Mesenchymal stem cell (in vitro differentiated cells and primary cell): ENCODE results near the gene DPYD.

Experiments
- DNase-seq: peaks from one replicate; pipeline ENCODE4 v3.0.0-alpha.2; 2013
- H2AFZ ChIP-seq: one replicate; pipeline ENCODE4 v1.6.1; 2013; ENCODE audit warnings: low read depth, mild to moderate bottlenecking, control low read depth, inconsistent platforms, low read length, moderate library complexity
- H2AK5ac ChIP-seq: 2 replicates; pipeline ENCODE4 v1.6.1; 2013; ENCODE audit warnings: low read length, moderate library complexity, mild to moderate bottlenecking, inconsistent platforms; ENCODE audit not compliant: severe bottlenecking
- H2BK120ac ChIP-seq: one replicate; pipeline ENCODE4 v1.6.1; 2013; ENCODE audit warnings: low read depth, mild to moderate bottlenecking, inconsistent platforms, low read length, moderate library complexity
- H2BK12ac ChIP-seq, 2 experiments: one replicate each; pipeline ENCODE4 v1.6.1; 2013; ENCODE audit warnings: inconsistent platforms in 2 of 2, low read length in 2 of 2, mild to moderate bottlenecking in 2 of 2, moderate library complexity in 2 of 2, control low read depth in 1 of 2
- H2BK15ac ChIP-seq: one replicate; pipeline ENCODE4 v1.6.1; 2013; ENCODE audit warnings: mild to moderate bottlenecking, low read depth, inconsistent platforms; ENCODE audit not compliant: poor library complexity, severe bottlenecking
- H2BK5ac ChIP-seq: 2 replicates; pipeline ENCODE4 v1.6.1; 2013; ENCODE audit warnings: low read depth, mild to moderate bottlenecking, low read length, control low read depth, inconsistent platforms; ENCODE audit not compliant: poor library complexity, severe bottlenecking
- H3K14ac ChIP-seq, 2 experiments: one replicate each; pipeline ENCODE4 v1.6.1; 2013; ENCODE audit warnings: inconsistent platforms in 2 of 2, low read length in 2 of 2, control low read depth in 1 of 2, mild to moderate bottlenecking in 1 of 2, moderate library complexity in 1 of 2
- H3K18ac ChIP-seq, 2 experiments: one replicate each; pipeline ENCODE4 v1.6.1; 2013; ENCODE audit warnings: inconsistent platforms in 2 of 2, low read length in 2 of 2, control low read depth in 1 of 2, low read depth in 1 of 2, mild to moderate bottlenecking in 1 of 2
- H3K23ac ChIP-seq, 2 experiments: one replicate each; pipeline ENCODE4 v1.6.1; 2013; ENCODE audit warnings: inconsistent platforms in 2 of 2, low read length in 2 of 2, mild to moderate bottlenecking in 2 of 2, moderate library complexity in 2 of 2, control low read depth in 1 of 2
- H3K27ac ChIP-seq: 2 replicates; pipeline ENCODE4 v1.5.1; 2013; ENCODE audit warnings: mild to moderate bottlenecking, moderate library complexity, low read length, control low read depth, inconsistent platforms; ENCODE audit not compliant: poor library complexity, severe bottlenecking
- H3K27me3 ChIP-seq, 2 experiments: 2 replicates each; pipeline versions ENCODE4 v1.6.1 to v1.7.0; 2013; ENCODE audit warnings: low read length in 2 of 2, mild to moderate bottlenecking in 2 of 2, moderate library complexity in 2 of 2, control low read depth in 1 of 2, inconsistent platforms in 1 of 2; ENCODE audit not compliant: control insufficient read depth in 1 of 2, insufficient read depth in 1 of 2
- H3K36me3 ChIP-seq, 2 experiments: 2 replicates each; pipeline versions ENCODE4 v1.6.1 to v1.7.0; 2013; ENCODE audit warnings: low read length in 2 of 2, control low read depth in 1 of 2, inconsistent platforms in 1 of 2, low read depth in 1 of 2, mild to moderate bottlenecking in 1 of 2; ENCODE audit not compliant: insufficient read depth in 2 of 2, control insufficient read depth in 1 of 2
- H3K4ac ChIP-seq, 2 experiments: one replicate each; pipeline ENCODE4 v1.6.1; 2013; ENCODE audit warnings: inconsistent platforms in 2 of 2, low read length in 2 of 2, mild to moderate bottlenecking in 2 of 2, moderate library complexity in 2 of 2, control low read depth in 1 of 2, low read depth in 1 of 2
- H3K4me1 ChIP-seq: 2 replicates; pipeline ENCODE4 v1.6.1; 2013; ENCODE audit warnings: low read depth, low read length, control low read depth; ENCODE audit not compliant: control insufficient read depth, insufficient read depth
- H3K4me2 ChIP-seq: 2 replicates; pipeline ENCODE4 v1.6.1; 2013; ENCODE audit warnings: low read length, mild to moderate bottlenecking, inconsistent platforms; ENCODE audit not compliant: poor library complexity, severe bottlenecking
- H3K4me3 ChIP-seq, 2 experiments: 2 replicates each; pipeline versions ENCODE4 v1.5.1 to v1.7.0; 2013; ENCODE audit warnings: low read length in 2 of 2, mild to moderate bottlenecking in 2 of 2, control low read depth in 1 of 2, low read depth in 1 of 2; ENCODE audit not compliant: insufficient read depth in 1 of 2
- H3K79me1 ChIP-seq: replicated peaks from 2 replicates; pipeline ENCODE4 v1.6.1; 2013; ENCODE audit warnings: mild to moderate bottlenecking, control low read depth, low read length, inconsistent platforms; ENCODE audit not compliant: poor library complexity, severe bottlenecking
- H3K9ac ChIP-seq: 2 replicates; pipeline ENCODE4 v1.7.0; 2013; ENCODE audit warnings: mild to moderate bottlenecking, low read length, moderate library complexity
- H3K9me3 ChIP-seq: 2 replicates; pipeline ENCODE4 v1.7.0; 2013; ENCODE audit warnings: mild to moderate bottlenecking, low read length; ENCODE audit not compliant: control insufficient read depth
- H4K8ac ChIP-seq: one replicate; pipeline ENCODE4 v1.6.1; 2013; ENCODE audit warnings: inconsistent platforms, mild to moderate bottlenecking, low read length, moderate library complexity
- H4K91ac ChIP-seq: one replicate; pipeline ENCODE4 v1.6.1; 2013; ENCODE audit warnings: mild to moderate bottlenecking, low read length, inconsistent platforms
- WGBS: methylation state at CpG from one replicate; pipeline ENCODE4 v1.1.7; 2013; ENCODE audit warnings: mixed read lengths; 5-methylcytosine and 5-hydroxymethylcytosine counted together

DPYD gene

DNA sequence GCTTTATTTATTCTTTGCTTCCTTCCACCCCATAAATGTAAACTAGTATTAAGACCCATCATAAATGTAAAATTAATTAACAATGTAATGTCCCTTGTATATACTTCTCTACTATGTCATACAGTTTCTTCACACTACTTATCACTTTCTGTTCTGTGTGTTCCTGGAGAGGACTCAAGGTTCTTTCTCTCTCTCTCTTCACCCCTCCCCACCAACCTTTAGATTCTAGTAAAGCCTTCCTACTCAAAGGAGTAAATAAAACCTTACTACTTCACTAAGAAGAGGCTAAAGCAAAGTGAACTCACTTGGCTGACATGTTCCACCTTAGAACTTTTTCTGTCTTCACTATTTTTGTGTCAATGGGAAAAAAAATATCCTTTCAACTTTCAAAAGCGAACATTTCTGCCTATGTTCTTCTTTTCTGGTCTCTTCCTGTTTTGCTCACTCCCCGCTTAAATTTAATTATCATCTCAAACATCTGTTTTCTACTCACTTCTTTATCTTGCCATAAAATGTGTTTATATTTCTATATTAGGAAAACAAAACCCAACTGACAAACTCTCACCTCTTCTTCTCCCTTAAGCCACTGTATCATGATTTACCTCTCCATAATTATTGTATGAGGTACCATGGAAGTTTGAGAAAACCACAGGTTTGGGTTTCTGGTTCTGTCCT is 260.3 kb downstream of the DPYD start:
- WGBS = 90% methylated on average over 2 of the region's 2 CpGs
- Histone ChIP-seq H3K4ac (no peak overlapping the region), H3K9me3 (no peaks in the 10 kb centered on the region), H3K23ac (no peak overlapping the region), H2BK120ac (no peak overlapping the region), H4K8ac (no peak overlapping the region), H2BK5ac (no peak overlapping the region), H3K18ac (no peak overlapping the region), H3K79me1 (no peaks in the 10 kb centered on the region), H3K27me3 (no peaks in the 10 kb centered on the region), H2AFZ (no peak overlapping the region), H3K27ac (no peak overlapping the region), H2BK15ac (no peak overlapping the region), H4K91ac (no peak overlapping the region), H2AK5ac (no peak overlapping the region), H3K9ac (no peak overlapping the region), H3K4me2 (no peak overlapping the region), H3K14ac (no peak overlapping the region), H2BK12ac (no peak overlapping the region), H3K4me1 (no peaks in the 10 kb centered on the region), H3K4me3 (no peak overlapping the region), H3K36me3 (peaks cover 0 to 3% of the 10 kb centered on the region in 2 experiments)
- DNase-seq = no peak

DNA sequence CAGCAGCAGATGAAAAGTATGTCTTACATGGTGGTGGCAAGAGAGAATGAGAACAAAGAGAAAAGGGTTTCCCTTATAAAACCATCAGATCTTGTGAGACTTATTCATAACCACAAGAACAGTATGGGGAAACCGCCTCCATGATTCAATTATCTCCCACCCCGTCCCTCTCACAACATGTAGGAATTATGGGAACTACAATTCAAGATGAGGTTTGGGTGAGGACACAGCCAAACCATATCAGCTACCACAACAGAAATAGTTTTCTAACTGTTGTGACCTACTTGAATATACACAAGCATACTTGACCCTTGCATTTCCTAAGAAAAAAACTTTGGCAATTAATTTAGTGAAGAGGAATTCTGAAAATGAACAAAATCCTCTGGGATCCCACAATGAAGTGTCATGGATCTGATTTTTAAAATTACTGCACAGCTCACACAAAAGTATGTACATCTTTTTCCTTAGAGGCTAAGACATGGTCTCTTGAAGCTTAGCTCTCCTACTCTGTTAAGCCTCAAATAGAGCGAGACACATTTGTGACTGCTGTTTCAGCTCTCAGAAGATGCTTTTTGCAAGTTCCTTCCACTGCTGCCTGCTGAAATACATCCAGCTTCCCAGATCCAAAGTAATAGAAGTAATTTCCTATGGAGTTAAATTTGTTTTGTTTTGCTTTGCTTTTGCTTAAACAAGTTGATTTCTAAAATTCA is 265.8 kb downstream of the DPYD start:
- H3K4me1 ChIP-seq = no peaks in the 10 kb centered on the region
- H2AK5ac ChIP-seq = no peak overlapping the region
- H2BK12ac ChIP-seq = no peak overlapping the region
- no peaks in the 10 kb centered on the region for H3K27me3 ChIP-seq
- H3K9ac ChIP-seq = no peak overlapping the region
- no peak overlapping the region for H2BK5ac ChIP-seq
- no peaks in the 10 kb centered on the region for H3K79me1 ChIP-seq
- H3K9me3 ChIP-seq = no peaks in the 10 kb centered on the region
- no peak overlapping the region for H2AFZ ChIP-seq
- H3K4me3 ChIP-seq = no peak overlapping the region
- no peak overlapping the region for H4K91ac ChIP-seq
- no peaks in the 10 kb centered on the region for H3K36me3 ChIP-seq
- DNase-seq = peak; percentile 6
- H3K27ac ChIP-seq = no peak overlapping the region
- H4K8ac ChIP-seq = no peak overlapping the region
- H2BK120ac ChIP-seq = no peak overlapping the region
- no peak overlapping the region for H3K4ac ChIP-seq
- H3K18ac ChIP-seq = no peak overlapping the region
- no peak overlapping the region for H3K23ac ChIP-seq
- WGBS = 73% methylated on average over 3 of the region's 3 CpGs
- H3K4me2 ChIP-seq = no peak overlapping the region
- no peak overlapping the region for H2BK15ac ChIP-seq
- H3K14ac ChIP-seq = no peak overlapping the region

- Histone ChIP-seq H2BK120ac (no peak overlapping the region), H3K4me3 (no peak overlapping the region), H3K27me3 (no peaks in the 10 kb centered on the region), H2AK5ac (no peak overlapping the region), H3K4ac (no peak overlapping the region), H3K23ac (no peak overlapping the region), H4K91ac (no peak overlapping the region), H3K79me1 (no peaks in the 10 kb centered on the region), H3K18ac (no peak overlapping the region), H3K36me3 (no peaks in the 10 kb centered on the region), H2BK15ac (no peak overlapping the region), H2AFZ (no peak overlapping the region), H3K14ac (no peak overlapping the region), H3K4me2 (no peak overlapping the region), H2BK5ac (no peak overlapping the region), H3K9ac (no peak overlapping the region), H3K9me3 (peaks cover 5% of the 10 kb centered on the region), H3K27ac (no peak overlapping the region), H2BK12ac (no peak overlapping the region), H4K8ac (no peak overlapping the region), H3K4me1 (no peaks in the 10 kb centered on the region)
- no peak for DNase-seq
- WGBS = 93% methylated on average over 3 of the region's 3 CpGs
Measured at GRCh38 chr1:97651250-97651649, 269.6 kb downstream of the DPYD start.

DNA sequence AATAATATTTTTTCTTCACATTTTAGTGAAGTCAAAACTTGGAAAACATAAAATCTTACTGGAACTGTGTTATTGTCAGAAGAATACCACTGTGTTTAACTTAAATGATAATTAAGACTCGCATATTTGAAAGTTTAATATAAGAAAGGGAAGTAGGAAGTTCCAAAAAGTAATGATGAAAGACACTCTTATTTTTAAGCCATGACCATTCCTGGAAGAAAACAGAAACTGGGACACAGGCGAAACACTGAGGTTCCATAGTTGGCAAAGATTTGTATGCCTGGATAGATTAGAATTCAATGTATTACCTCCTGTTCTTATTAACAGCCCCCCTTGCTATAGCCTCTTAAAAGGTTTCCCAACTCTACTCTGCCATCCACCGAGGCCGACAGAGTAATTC is 271.2 kb downstream of the DPYD start:
- H3K9ac ChIP-seq = no peak overlapping the region
- no peak overlapping the region for H2BK12ac ChIP-seq
- DNase-seq = no peak
- no peak overlapping the region for H4K8ac ChIP-seq
- H3K9me3 ChIP-seq = peaks cover 16% of the 10 kb centered on the region
- no peaks in the 10 kb centered on the region for H3K27me3 ChIP-seq
- H3K18ac ChIP-seq = no peak overlapping the region
- no peaks in the 10 kb centered on the region for H3K36me3 ChIP-seq
- no peaks in the 10 kb centered on the region for H3K79me1 ChIP-seq
- H4K91ac ChIP-seq = no peak overlapping the region
- no peaks in the 10 kb centered on the region for H3K4me1 ChIP-seq
- H2AK5ac ChIP-seq = no peak overlapping the region
- no peak overlapping the region for H2BK5ac ChIP-seq
- H3K4me3 ChIP-seq = no peak overlapping the region
- no peak overlapping the region for H3K14ac ChIP-seq
- H3K27ac ChIP-seq = no peak overlapping the region
- no peak overlapping the region for H3K4me2 ChIP-seq
- H3K23ac ChIP-seq = no peak overlapping the region
- no peak overlapping the region for H3K4ac ChIP-seq
- no peak overlapping the region for H2BK120ac ChIP-seq
- no peak overlapping the region for H2AFZ ChIP-seq
- 72% methylated on average over 2 of the region's 4 CpGs for WGBS
- H2BK15ac ChIP-seq = no peak overlapping the region
